ENCODE measurements around the gene OR2G3. TPM values are rescaled to one million over a fixed set of nuclear protein-coding genes. Genes with fewer than 3 reads are reported as not detected.

OR2G3 gene
- total RNA-seq, 1 donor from 2014 or later: not detected

DNA sequence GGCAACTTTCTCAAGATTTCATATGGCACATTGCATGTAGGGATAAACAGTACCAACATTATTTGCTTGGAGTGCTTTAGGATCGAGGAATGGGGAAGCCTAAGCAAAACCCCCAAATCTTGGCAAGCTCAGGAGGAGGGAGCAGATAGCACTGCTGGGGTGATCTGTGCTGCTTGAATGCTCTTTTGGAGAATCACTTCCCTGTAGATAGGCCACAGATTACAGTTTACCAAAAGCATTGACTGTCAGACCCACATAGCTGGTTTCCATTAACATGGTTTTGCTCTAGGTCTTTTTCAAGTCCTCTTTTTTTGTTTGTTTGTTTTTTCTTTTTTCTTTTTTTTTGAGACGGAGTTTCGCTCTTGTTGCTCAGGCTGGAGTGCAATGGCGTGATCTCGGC lies 37.4 kb downstream of the OR2G3 start:
- H3K9ac ChIP-seq: no peak overlapping the region
- peaks cover 9% of the 10 kb centered on the region for H3F3A ChIP-seq (ENCODE audit: low read depth)
- no peak for DNase-seq (ENCODE audit: low spot score)
- no peaks in the 10 kb centered on the region for H4K20me1 ChIP-seq (ENCODE audit: low read depth)
- H3K9me3 Mint-ChIP-seq: peaks cover 20% of the 10 kb centered on the region
- H3K4me3 ChIP-seq: no peak overlapping the region
- H3K36me3 ChIP-seq: no peaks in the 10 kb centered on the region
- no peak overlapping the region for H2AFZ ChIP-seq (replicated peaks)
- TF ChIP-seq, protein P1, sequence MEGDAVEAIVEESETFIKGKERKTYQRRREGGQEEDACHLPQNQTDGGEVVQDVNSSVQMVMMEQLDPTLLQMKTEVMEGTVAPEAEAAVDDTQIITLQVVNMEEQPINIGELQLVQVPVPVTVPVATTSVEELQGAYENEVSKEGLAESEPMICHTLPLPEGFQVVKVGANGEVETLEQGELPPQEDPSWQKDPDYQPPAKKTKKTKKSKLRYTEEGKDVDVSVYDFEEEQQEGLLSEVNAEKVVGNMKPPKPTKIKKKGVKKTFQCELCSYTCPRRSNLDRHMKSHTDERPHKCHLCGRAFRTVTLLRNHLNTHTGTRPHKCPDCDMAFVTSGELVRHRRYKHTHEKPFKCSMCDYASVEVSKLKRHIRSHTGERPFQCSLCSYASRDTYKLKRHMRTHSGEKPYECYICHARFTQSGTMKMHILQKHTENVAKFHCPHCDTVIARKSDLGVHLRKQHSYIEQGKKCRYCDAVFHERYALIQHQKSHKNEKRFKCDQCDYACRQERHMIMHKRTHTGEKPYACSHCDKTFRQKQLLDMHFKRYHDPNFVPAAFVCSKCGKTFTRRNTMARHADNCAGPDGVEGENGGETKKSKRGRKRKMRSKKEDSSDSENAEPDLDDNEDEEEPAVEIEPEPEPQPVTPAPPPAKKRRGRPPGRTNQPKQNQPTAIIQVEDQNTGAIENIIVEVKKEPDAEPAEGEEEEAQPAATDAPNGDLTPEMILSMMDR (IDR thresholded peaks at IDR 0.05): no peak
- TF ChIP-seq EZH2 (IDR thresholded peaks at IDR 0.05) (no peak), EZH2phosphoT487 (IDR thresholded peaks at IDR 0.05) (no peak)
- no peak overlapping the region for H3K27ac ChIP-seq
- peaks cover 2% of the 10 kb centered on the region for H3K27me3 Mint-ChIP-seq (ENCODE audit: insufficient read depth, low read depth)
- no peaks in the 10 kb centered on the region for H3K79me2 ChIP-seq (ENCODE audit: low read depth)
- H3K27me3 ChIP-seq: peaks cover 15% of the 10 kb centered on the region
- H3K4me3 Mint-ChIP-seq: no peak overlapping the region
- H3K4me1 Mint-ChIP-seq: peaks cover 11% of the 10 kb centered on the region
- no peak overlapping the region for H3K4me2 ChIP-seq
- no peaks in the 10 kb centered on the region for H3K36me3 Mint-ChIP-seq
- H3K4me1 ChIP-seq: peaks cover 11% of the 10 kb centered on the region
- peak overlapping the region; percentile 1 for H3K27ac Mint-ChIP-seq
- H3K9me3 ChIP-seq (ENCODE audit: low read depth): no peaks in the 10 kb centered on the region

DNA sequence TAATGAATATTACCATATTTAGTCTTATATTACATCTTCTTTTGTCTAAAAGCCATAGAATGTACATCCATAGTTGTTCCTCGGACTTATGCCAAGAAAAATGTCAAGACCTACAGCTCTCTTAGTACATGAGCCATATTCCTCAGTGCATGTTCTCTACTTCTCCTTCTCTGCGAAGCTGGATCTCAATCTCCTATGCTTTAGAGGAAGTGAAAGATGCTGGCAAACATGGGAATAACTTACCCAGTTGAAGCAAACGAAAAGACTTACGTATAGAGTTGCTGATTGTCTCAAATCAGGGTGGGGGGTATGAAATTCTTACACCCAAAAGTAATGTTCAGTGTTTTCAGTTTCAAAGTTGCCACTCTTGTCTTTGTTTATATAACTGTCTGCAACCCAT lies 41.5 kb downstream of the OR2G3 start:
- no peaks in the 10 kb centered on the region for H3K36me3 ChIP-seq
- Mint-ChIP-seq H3K4me3 (no peak overlapping the region), H3K9me3 (peaks cover 4% of the 10 kb centered on the region), H3K36me3 (no peaks in the 10 kb centered on the region), H3K27ac (no peak overlapping the region), H3K27me3 (ENCODE audit: insufficient read depth, low read depth) (no peaks in the 10 kb centered on the region), H3K4me1 (peaks cover 20% of the 10 kb centered on the region)
- H3K9me3 ChIP-seq (ENCODE audit: low read depth): no peaks in the 10 kb centered on the region
- no peaks in the 10 kb centered on the region for H4K20me1 ChIP-seq (ENCODE audit: low read depth)
- H3K27me3 ChIP-seq: no peaks in the 10 kb centered on the region
- H3K9ac ChIP-seq: no peak overlapping the region
- no peak overlapping the region for H3K4me3 ChIP-seq
- peaks cover 14% of the 10 kb centered on the region for H3F3A ChIP-seq (ENCODE audit: low read depth)
- peak overlapping the region; percentile 73 for H3K4me2 ChIP-seq
- H3K4me1 ChIP-seq: peaks cover 28% of the 10 kb centered on the region
- no peak overlapping the region for H2AFZ ChIP-seq (replicated peaks)
- TF ChIP-seq, protein P1 (IDR thresholded peaks at IDR 0.05): no peak
- TF ChIP-seq EZH2phosphoT487 (IDR thresholded peaks at IDR 0.05) (no peak), EZH2 (IDR thresholded peaks at IDR 0.05) (no peak)
- H3K27ac ChIP-seq: no peak overlapping the region
- no peak for DNase-seq (ENCODE audit: low spot score)
- no peaks in the 10 kb centered on the region for H3K79me2 ChIP-seq (ENCODE audit: low read depth)

DNA sequence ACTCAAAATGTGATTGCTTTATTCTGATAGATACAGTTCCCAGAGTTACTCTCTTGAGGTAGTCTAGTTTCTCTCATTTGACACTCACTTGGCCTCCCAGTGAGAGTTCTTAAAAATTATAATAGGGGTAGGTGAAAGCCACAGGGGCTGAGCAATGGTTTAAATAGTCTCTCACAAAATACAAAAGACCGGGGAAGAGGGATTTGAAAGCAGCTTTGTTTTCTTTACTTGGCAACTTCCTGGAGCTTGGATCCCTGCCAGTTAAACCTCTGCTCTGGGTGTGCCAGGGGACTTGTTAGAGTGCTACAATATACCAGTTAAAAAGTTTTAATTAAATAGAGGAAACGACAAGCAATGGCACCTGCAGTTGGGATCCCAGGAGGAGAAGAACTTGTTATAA lies 42.5 kb downstream of the OR2G3 start:
- Histone ChIP-seq H3K79me2 (ENCODE audit: low read depth) (no peaks in the 10 kb centered on the region), H3K36me3 (no peaks in the 10 kb centered on the region), H3K4me2 (peak overlapping the region; percentile 73), H3K9me3 (ENCODE audit: low read depth) (no peaks in the 10 kb centered on the region), H3K9ac (no peak overlapping the region), H3F3A (ENCODE audit: low read depth) (peaks cover 14% of the 10 kb centered on the region), H3K4me1 (peaks cover 28% of the 10 kb centered on the region), H2AFZ (replicated peaks) (no peak overlapping the region), H3K4me3 (peak overlapping the region; percentile 16), H3K27ac (peak overlapping the region; percentile 72), H4K20me1 (ENCODE audit: low read depth) (no peaks in the 10 kb centered on the region), H3K27me3 (no peaks in the 10 kb centered on the region)
- Mint-ChIP-seq H3K4me3 (no peak overlapping the region), H3K27ac (no peak overlapping the region), H3K27me3 (ENCODE audit: insufficient read depth, low read depth) (peaks cover under 1% of the 10 kb centered on the region), H3K9me3 (peaks cover 4% of the 10 kb centered on the region), H3K36me3 (no peaks in the 10 kb centered on the region), H3K4me1 (peaks cover 20% of the 10 kb centered on the region)
- TF ChIP-seq EZH2phosphoT487 (IDR thresholded peaks at IDR 0.05): no peak
- TF ChIP-seq, protein P1 (IDR thresholded peaks at IDR 0.05): no peak
- no peak for TF ChIP-seq EZH2 (IDR thresholded peaks at IDR 0.05)
- DNase-seq (ENCODE audit: low spot score): peak; percentile 78
